Mucosa of stomach (tissue), 1 donor: ENCODE results near the gene MAML3.

Experiments used
- H3K27me3 ChIP-seq: one replicate; pipeline ENCODE4 v1.7.0; 2013; ENCODE audit warnings: mild to moderate bottlenecking, low read length; ENCODE audit not compliant: control insufficient read depth, insufficient read depth
- H3K36me3 ChIP-seq: one replicate; pipeline ENCODE4 v1.7.0; 2013; ENCODE audit warnings: low read length; ENCODE audit not compliant: control insufficient read depth, insufficient read depth
- H3K4me1 ChIP-seq: one replicate; pipeline ENCODE4 v1.7.0; 2013; ENCODE audit warnings: mild to moderate bottlenecking, low read length; ENCODE audit not compliant: control insufficient read depth, insufficient read depth
- H3K4me3 ChIP-seq: one replicate; pipeline ENCODE4 v1.7.0; 2013; ENCODE audit warnings: low read length
- H3K9ac ChIP-seq: one replicate; pipeline ENCODE4 v1.7.0; 2013; ENCODE audit warnings: mild to moderate bottlenecking, low read length, moderate library complexity
- H3K9me3 ChIP-seq: one replicate; pipeline ENCODE4 v1.7.0; 2013; ENCODE audit warnings: mild to moderate bottlenecking, low read length, moderate library complexity; ENCODE audit not compliant: control insufficient read depth
- donor health status: Pancreatic carcinoma.

MAML3 gene

DNA sequence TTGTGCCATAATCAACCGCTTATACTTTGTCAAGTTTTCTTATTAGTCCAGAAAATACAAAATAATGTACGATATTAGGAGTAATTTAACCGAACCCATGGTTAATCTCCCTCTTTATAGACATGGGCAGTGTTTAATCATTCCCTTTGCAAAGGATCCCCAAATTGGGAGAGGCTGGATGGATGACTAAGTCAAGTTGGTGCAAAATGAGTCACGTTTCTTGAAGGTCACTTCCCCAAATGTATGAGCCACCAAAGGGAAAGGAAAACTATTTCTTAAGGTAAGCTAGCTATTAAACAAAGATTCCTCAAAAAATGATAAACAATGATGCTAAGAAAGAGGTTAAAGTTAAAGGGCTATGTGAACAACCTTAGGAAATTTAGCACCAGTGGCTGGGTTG, 17.5 kb downstream of the MAML3 start:
- no peak overlapping the region for H3K9ac ChIP-seq
- H3K36me3 ChIP-seq, result no peaks in the 10 kb centered on the region
- no peaks in the 10 kb centered on the region for H3K27me3 ChIP-seq
- no peaks in the 10 kb centered on the region for H3K9me3 ChIP-seq
- H3K4me1 ChIP-seq, result peaks cover 24% of the 10 kb centered on the region
- no peak overlapping the region for H3K4me3 ChIP-seq

GRCh38 chr4:140135529-140136088, 18.4 kb downstream of the MAML3 start:
- no peaks in the 10 kb centered on the region for H3K36me3 ChIP-seq
- H3K4me1 ChIP-seq, result peaks cover 24% of the 10 kb centered on the region
- H3K4me3 ChIP-seq, result no peak overlapping the region
- no peak overlapping the region for H3K9ac ChIP-seq
- H3K9me3 ChIP-seq, result no peaks in the 10 kb centered on the region
- no peaks in the 10 kb centered on the region for H3K27me3 ChIP-seq

GRCh38 chr4:140134746-140135425, 19.1 kb downstream of the MAML3 start:
- Histone ChIP-seq H3K36me3 (no peaks in the 10 kb centered on the region), H3K4me3 (no peak overlapping the region), H3K4me1 (peaks cover 28% of the 10 kb centered on the region), H3K9ac (no peak overlapping the region), H3K9me3 (no peaks in the 10 kb centered on the region), H3K27me3 (no peaks in the 10 kb centered on the region)

DNA sequence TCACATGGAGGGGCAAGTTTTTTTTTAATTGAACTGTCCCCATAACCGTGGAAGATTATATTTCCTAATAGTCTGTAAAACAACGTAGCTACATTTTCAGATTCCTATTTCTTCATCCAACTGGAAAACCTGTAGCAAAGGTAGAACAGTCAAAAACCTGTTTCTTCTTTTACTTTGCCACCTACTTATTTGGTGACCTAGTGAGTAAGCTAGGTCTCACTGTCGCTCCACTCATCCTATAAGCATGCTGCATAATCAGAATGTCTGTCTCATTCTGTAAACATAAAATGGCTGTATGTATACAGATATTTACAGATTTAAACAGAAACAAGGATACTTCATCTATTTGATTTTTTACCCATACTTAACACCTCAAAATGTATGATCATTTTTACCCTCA, 20.4 kb downstream of the MAML3 start:
- H3K27me3 ChIP-seq, result no peaks in the 10 kb centered on the region
- H3K9me3 ChIP-seq, result no peaks in the 10 kb centered on the region
- no peaks in the 10 kb centered on the region for H3K36me3 ChIP-seq
- H3K9ac ChIP-seq, result no peak overlapping the region
- peaks cover 28% of the 10 kb centered on the region for H3K4me1 ChIP-seq
- no peak overlapping the region for H3K4me3 ChIP-seq

DNA sequence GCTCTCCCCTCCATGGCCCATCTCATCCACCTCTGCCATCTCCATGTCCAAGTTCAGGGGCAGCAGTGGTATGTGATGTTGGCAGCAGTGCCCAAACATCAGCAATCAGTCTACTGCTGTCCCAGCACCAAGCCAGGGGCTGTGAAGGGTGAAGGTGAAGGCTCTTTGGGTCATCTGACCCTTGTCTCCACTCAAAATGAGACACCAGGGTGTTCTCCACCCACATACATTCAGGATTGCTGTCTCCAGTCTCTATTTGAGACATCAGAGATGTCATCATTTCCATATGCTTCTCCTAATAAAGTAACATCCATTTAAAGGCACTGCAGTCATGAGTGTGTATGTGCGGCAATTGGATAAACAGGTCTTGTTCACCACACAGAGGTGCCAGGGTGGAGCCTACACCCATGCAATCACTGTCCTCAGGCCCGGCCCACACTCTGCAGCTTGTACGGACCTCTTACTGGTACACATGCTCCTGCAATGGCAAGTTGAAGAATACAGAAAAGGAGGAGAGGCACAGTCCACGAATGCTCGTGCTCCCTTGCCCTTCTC, 22.2 kb downstream of the MAML3 start:
- H3K9me3 ChIP-seq, result no peaks in the 10 kb centered on the region
- H3K4me3 ChIP-seq, result no peak overlapping the region
- no peaks in the 10 kb centered on the region for H3K36me3 ChIP-seq
- H3K27me3 ChIP-seq, result no peaks in the 10 kb centered on the region
- no peak overlapping the region for H3K9ac ChIP-seq
- H3K4me1 ChIP-seq, result peaks cover 20% of the 10 kb centered on the region

- H3K4me1 ChIP-seq, result peaks cover 18% of the 10 kb centered on the region
- no peaks in the 10 kb centered on the region for H3K9me3 ChIP-seq
- no peak overlapping the region for H3K9ac ChIP-seq
- H3K4me3 ChIP-seq, result no peak overlapping the region
- no peaks in the 10 kb centered on the region for H3K36me3 ChIP-seq
- H3K27me3 ChIP-seq, result no peaks in the 10 kb centered on the region
Observed at GRCh38 chr4:140130677-140131076, 23.3 kb downstream of the MAML3 start.

- no peaks in the 10 kb centered on the region for H3K9me3 ChIP-seq
- peaks cover 14% of the 10 kb centered on the region for H3K4me1 ChIP-seq
- no peaks in the 10 kb centered on the region for H3K27me3 ChIP-seq
- H3K4me3 ChIP-seq, result no peak overlapping the region
- H3K36me3 ChIP-seq, result no peaks in the 10 kb centered on the region
- no peak overlapping the region for H3K9ac ChIP-seq
Observed at GRCh38 chr4:140127422-140127821, 26.6 kb downstream of the MAML3 start.

DNA sequence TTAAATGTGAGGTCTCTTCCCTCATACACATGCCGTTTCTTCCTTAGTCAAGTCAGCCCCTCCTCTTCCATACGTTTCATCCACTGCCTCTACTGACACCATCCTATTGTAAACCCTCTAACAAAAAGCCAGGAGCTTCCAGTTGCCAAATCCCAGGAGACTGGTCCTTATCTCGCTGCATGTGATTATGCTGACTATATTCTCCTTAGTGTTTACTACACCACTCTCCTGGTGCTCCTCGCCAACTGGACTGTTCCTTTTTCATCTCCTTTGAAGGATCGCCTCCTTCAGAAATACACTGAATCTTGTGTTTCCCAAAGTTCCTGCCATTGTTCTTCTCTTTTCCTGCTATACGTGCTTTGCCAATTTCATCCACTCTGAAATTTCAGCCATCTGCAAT, 27.7 kb downstream of the MAML3 start:
- Histone ChIP-seq H3K9me3 (no peaks in the 10 kb centered on the region), H3K4me3 (no peak overlapping the region), H3K27me3 (no peaks in the 10 kb centered on the region), H3K36me3 (no peaks in the 10 kb centered on the region), H3K9ac (no peak overlapping the region), H3K4me1 (peaks cover 13% of the 10 kb centered on the region)

DNA sequence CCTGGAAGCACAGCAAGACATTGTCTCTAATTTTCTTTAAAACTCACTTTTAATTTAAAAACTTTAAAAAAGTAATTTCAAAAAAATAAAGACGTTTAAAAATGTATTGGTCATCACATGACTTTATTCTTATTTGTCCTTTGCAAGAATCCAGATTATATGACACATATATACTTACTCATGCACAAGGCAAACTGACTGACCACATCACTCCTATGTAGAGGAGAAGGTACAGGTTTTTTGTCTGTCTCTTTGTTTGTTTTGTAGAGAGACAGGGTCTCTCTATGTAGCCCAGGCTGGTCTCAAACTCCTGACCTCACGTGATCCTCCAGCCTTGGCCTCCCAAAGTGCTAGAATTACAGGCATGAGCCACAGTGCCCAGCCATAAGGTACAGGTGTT, 28.6 kb downstream of the MAML3 start:
- no peaks in the 10 kb centered on the region for H3K27me3 ChIP-seq
- peaks cover 4% of the 10 kb centered on the region for H3K4me1 ChIP-seq
- no peak overlapping the region for H3K4me3 ChIP-seq
- H3K36me3 ChIP-seq, result no peaks in the 10 kb centered on the region
- H3K9ac ChIP-seq, result no peak overlapping the region
- H3K9me3 ChIP-seq, result no peaks in the 10 kb centered on the region

GRCh38 chr4:140123666-140124377, 30.2 kb downstream of the MAML3 start:
- H3K9ac ChIP-seq, result no peak overlapping the region
- H3K36me3 ChIP-seq, result no peaks in the 10 kb centered on the region
- no peaks in the 10 kb centered on the region for H3K27me3 ChIP-seq
- H3K9me3 ChIP-seq, result no peaks in the 10 kb centered on the region
- H3K4me1 ChIP-seq, result no peaks in the 10 kb centered on the region
- H3K4me3 ChIP-seq, result no peak overlapping the region

GRCh38 chr4:140122891-140123290, 31.1 kb downstream of the MAML3 start:
- no peak overlapping the region for H3K9ac ChIP-seq
- no peaks in the 10 kb centered on the region for H3K27me3 ChIP-seq
- no peaks in the 10 kb centered on the region for H3K9me3 ChIP-seq
- H3K4me1 ChIP-seq, result no peaks in the 10 kb centered on the region
- no peaks in the 10 kb centered on the region for H3K36me3 ChIP-seq
- no peak overlapping the region for H3K4me3 ChIP-seq

- no peaks in the 10 kb centered on the region for H3K27me3 ChIP-seq
- no peak overlapping the region for H3K4me3 ChIP-seq
- H3K9ac ChIP-seq, result no peak overlapping the region
- H3K4me1 ChIP-seq, result no peaks in the 10 kb centered on the region
- no peaks in the 10 kb centered on the region for H3K9me3 ChIP-seq
- H3K36me3 ChIP-seq, result no peaks in the 10 kb centered on the region
Observed at GRCh38 chr4:140121646-140122045, 32.3 kb downstream of the MAML3 start.
